Suprapubic skin (tissue), 4 donors: Measurements from ENCODE around the gene ELL. TPM values are rescaled to one million over a fixed set of nuclear protein-coding genes. Genes with fewer than 3 reads are reported as not detected.

Experiments
- DNase-seq, 2 donors: peaks; one replicate each; pipeline ENCODE4 v3.0.0-alpha.2; 2019; ENCODE audit warnings: low spot score in 2 of 2
- H3K27ac ChIP-seq: fragments of 200-600 bp; sonication (generic); one replicate; pipeline ENCODE4 v1.5.1; 2019
- H3K27me3 ChIP-seq: fragments of 200-600 bp; sonication (generic); one replicate; pipeline ENCODE4 v1.5.1; 2019
- H3K36me3 ChIP-seq: fragments of 200-600 bp; sonication (generic); one replicate; pipeline ENCODE4 v1.5.1; 2019
- H3K4me1 ChIP-seq: fragments of 200-600 bp; sonication (generic); one replicate; pipeline ENCODE4 v1.5.1; 2019
- H3K4me3 ChIP-seq: fragments of 200-600 bp; sonication (generic); one replicate; pipeline ENCODE4 v1.5.1; 2019; ENCODE audit warnings: mild to moderate bottlenecking
- H3K9me3 ChIP-seq: fragments of 200-600 bp; sonication (generic); one replicate; pipeline ENCODE4 v1.5.1; 2019
- CTCF ChIP-seq, 2 donors: fragments of 200-600 bp in 1 of 2; fragments of 450-650 bp in 1 of 2; sonication (generic) in 1 of 2; IDR thresholded peaks; one replicate each; pipeline ENCODE4 v1.5.1; 2016 to 2019; ENCODE audit warnings: antibody characterized with exemption in 2 of 2, mild to moderate bottlenecking in 1 of 2, moderate library complexity in 1 of 2
- EP300 ChIP-seq: sonication (generic); formaldehyde crosslinking; IDR thresholded peaks from one replicate; pipeline ENCODE4 v1.6.1; 2017; ENCODE audit warnings: antibody characterized with exemption
- POLR2A ChIP-seq, 2 donors: fragments of 450-650 bp; IDR thresholded peaks; one replicate each; pipeline ENCODE4 v1.6.1; 2017; ENCODE audit warnings: antibody characterized with exemption in 2 of 2, mild to moderate bottlenecking in 2 of 2, moderate library complexity in 2 of 2
- POLR2AphosphoS5 ChIP-seq, 3 donors: sonication (generic); formaldehyde crosslinking; IDR thresholded peaks; one replicate each; pipeline ENCODE4 v1.6.1; 2017; ENCODE audit warnings: antibody characterized with exemption in 3 of 3
- WGBS: methylation state at CpG from one replicate; pipeline ENCODE4 v1.1.5; 2018; 5-methylcytosine and 5-hydroxymethylcytosine counted together
- total RNA-seq, 4 donors: library from RNA; depleted of rRNA; stranded (reverse); fragments of >200 nt; gene quantifications; one replicate each; pipeline ENCODE4 v1.1.0, GENCODE V29; 2016

Gene ELL
- total RNA-seq, 4 donors from 2014 or later, result 27.0 to 59.5 (median 36.9) TPM

- DNase-seq, result peak in 1 of 2 donors; percentile 81
- TF ChIP-seq POLR2AphosphoS5 (IDR thresholded peaks at IDR 0.05) (no peak), EP300 (no peak), CTCF (IDR thresholded peaks at IDR 0.05) (no peak), POLR2A (IDR thresholded peaks at IDR 0.05) (no peak)
- Histone ChIP-seq H3K27ac (peak overlapping the region; percentile 81), H3K36me3 (no peaks in the 10 kb centered on the region), H3K4me3 (peak overlapping the region; percentile 68), H3K9me3 (no peaks in the 10 kb centered on the region), H3K27me3 (no peaks in the 10 kb centered on the region), H3K4me1 (peaks cover 86% of the 10 kb centered on the region)
- 6% methylated on average over 26 of the region's 39 CpGs for whole genome bisulfite sequencing
These were observed 103.2 kb downstream of the ELL start for GRCh38 chr19:18418483-18419194.

- Histone ChIP-seq H3K4me3 (peak overlapping the region; percentile 68), H3K27me3 (no peaks in the 10 kb centered on the region), H3K36me3 (no peaks in the 10 kb centered on the region), H3K9me3 (no peaks in the 10 kb centered on the region), H3K27ac (peak overlapping the region; percentile 81), H3K4me1 (peaks cover 84% of the 10 kb centered on the region)
- TF ChIP-seq EP300, result no peak
- no peak for TF ChIP-seq POLR2AphosphoS5 (IDR thresholded peaks at IDR 0.05)
- TF ChIP-seq POLR2A (IDR thresholded peaks at IDR 0.05), result no peak
- TF ChIP-seq CTCF (IDR thresholded peaks at IDR 0.05), result no peak
- 8% methylated on average over 8 of the region's 30 CpGs for WGBS
- DNase-seq, result peak in 1 of 2 donors; percentile 80
These were observed 103.8 kb downstream of the ELL start for GRCh38 chr19:18418029-18418482.

- TF ChIP-seq CTCF (IDR thresholded peaks at IDR 0.05), result no peak
- TF ChIP-seq POLR2A (IDR thresholded peaks at IDR 0.05), result peak in 1 of 2 donors; percentile 30
- no peak for TF ChIP-seq POLR2AphosphoS5 (IDR thresholded peaks at IDR 0.05)
- no peak for TF ChIP-seq EP300
These were observed 104.4 kb downstream of the ELL start for GRCh38 chr19:18417250-18418028.

GRCh38 chr19:18416778-18417249, 105.1 kb downstream of the ELL start:
- WGBS, result 2% methylated on average over 44 of the region's 44 CpGs
- TF ChIP-seq POLR2AphosphoS5 (IDR thresholded peaks at IDR 0.05), result no peak
- TF ChIP-seq POLR2A (IDR thresholded peaks at IDR 0.05), result peak in 1 of 2 donors; percentile 15
- TF ChIP-seq EP300, result no peak

More at GRCh38 chr19:18417250-18418028, 104.4 kb downstream of the ELL start:
- H3K36me3 ChIP-seq, result no peaks in the 10 kb centered on the region
- H3K27ac ChIP-seq, result peak overlapping the region; percentile 81
- peak overlapping the region; percentile 68 for H3K4me3 ChIP-seq
- WGBS, result 0% methylated on average over 11 of the region's 53 CpGs
- H3K27me3 ChIP-seq, result no peaks in the 10 kb centered on the region
- peak; percentile 88 to 89 for DNase-seq
- peaks cover 80% of the 10 kb centered on the region for H3K4me1 ChIP-seq
- no peaks in the 10 kb centered on the region for H3K9me3 ChIP-seq

GRCh38 chr19:18415178-18415867, 106.5 kb downstream of the ELL start:
- H3K9me3 ChIP-seq, result no peaks in the 10 kb centered on the region
- no peaks in the 10 kb centered on the region for H3K27me3 ChIP-seq
- H3K36me3 ChIP-seq, result no peaks in the 10 kb centered on the region
- 10% methylated on average over 25 of the region's 25 CpGs for WGBS
- peaks cover 59% of the 10 kb centered on the region for H3K4me1 ChIP-seq
- peak overlapping the region; percentile 6 for H3K4me3 ChIP-seq
- peak overlapping the region; percentile 81 for H3K27ac ChIP-seq
- DNase-seq, result peak; percentile 89 to 90
- TF ChIP-seq EP300, result no peak
- TF ChIP-seq POLR2AphosphoS5 (IDR thresholded peaks at IDR 0.05), result peak in 1 of 3 donors; percentile 14
- no peak for TF ChIP-seq POLR2A (IDR thresholded peaks at IDR 0.05)

More at GRCh38 chr19:18416778-18417249, 105.1 kb downstream of the ELL start:
- H3K4me1 ChIP-seq, result peaks cover 74% of the 10 kb centered on the region
- no peaks in the 10 kb centered on the region for H3K27me3 ChIP-seq
- no peaks in the 10 kb centered on the region for H3K36me3 ChIP-seq
- no peaks in the 10 kb centered on the region for H3K9me3 ChIP-seq
- peak overlapping the region; percentile 68 for H3K4me3 ChIP-seq
- peak; percentile 95 to 97 for DNase-seq
- H3K27ac ChIP-seq, result peak overlapping the region; percentile 81
